Heart left ventricle (tissue), 16 donors: ENCODE measurements around the gene DMKN. TPM values are rescaled to one million over a fixed set of nuclear protein-coding genes. Genes with fewer than 3 reads are reported as not detected.
A peak's percentile ranks its signal among the peaks of the same experiment; 100 is the strongest.

Experiments used
- ATAC-seq, 4 donors: fragments of 200-7000 bp; cut with Tn5 transposase; one replicate each; pipeline ENCODE4 v1.9.1; 2020 to 2022; ENCODE audit warnings: moderate library complexity in 4 of 4, mild to moderate bottlenecking in 3 of 4, moderate number of reproducible peaks in 1 of 4
- DNase-seq, 5 donors: peaks; one replicate each; pipeline ENCODE4 v3.0.0-alpha.2; 2020
- H3K27ac ChIP-seq, 12 donors: fragments of 200-600 bp; sonication (generic) in 4 of 12; one replicate each; pipeline versions ENCODE4 v1.5.0 to v1.8.0; 2016 to 2022; ENCODE audit warnings: mild to moderate bottlenecking in 2 of 12
- H3K27me3 ChIP-seq, 9 donors: fragments of 200-600 bp; sonication (generic) in 2 of 9; one replicate each; pipeline versions ENCODE4 v1.5.1 to v1.8.0; 2016 to 2022; ENCODE audit warnings: mild to moderate bottlenecking in 3 of 9
- H3K36me3 ChIP-seq, 9 donors: fragments of 200-600 bp; sonication (generic) in 2 of 9; one replicate each; pipeline versions ENCODE4 v1.5.0 to v1.8.0; 2018 to 2022; ENCODE audit warnings: mild to moderate bottlenecking in 2 of 9
- H3K4me1 ChIP-seq, 12 donors: fragments of 200-600 bp; sonication (generic) in 4 of 12; one replicate each; pipeline versions ENCODE4 v1.5.0 to v1.8.0; 2016 to 2022; ENCODE audit warnings: mild to moderate bottlenecking in 3 of 12
- H3K4me3 ChIP-seq, 12 donors: fragments of 200-600 bp; sonication (generic) in 4 of 12; one replicate each; pipeline versions ENCODE4 v1.5.0 to v1.8.0; 2017 to 2022; ENCODE audit warnings: mild to moderate bottlenecking in 9 of 12, moderate library complexity in 4 of 12
- H3K9me3 ChIP-seq, 12 donors: fragments of 200-600 bp; sonication (generic) in 4 of 12; one replicate each; pipeline versions ENCODE4 v1.5.0 to v1.8.0; 2016 to 2022; ENCODE audit warnings: mild to moderate bottlenecking in 1 of 12
- CTCF ChIP-seq, 12 donors: fragments of 200-600 bp; sonication (generic) in 4 of 12; IDR thresholded peaks; one replicate each; pipeline versions ENCODE4 v1.5.0 to v1.8.0; 2018 to 2022; ENCODE audit warnings: antibody characterized with exemption in 12 of 12, mild to moderate bottlenecking in 5 of 12
- POLR2A ChIP-seq, 2 donors: fragments of 450-650 bp; IDR thresholded peaks; one replicate each; pipeline ENCODE4 v1.6.1; 2017; ENCODE audit warnings: antibody characterized with exemption in 2 of 2, mild to moderate bottlenecking in 2 of 2, moderate library complexity in 2 of 2
- WGBS, 4 donors: extraction: QIAGEN DNeasy Blood & Tissue Kit in 2 of 4; methylation state at CpG; one replicate each; pipeline versions ENCODE4 v1.1.5 to v1.1.7; 2013 to 2018; 5-methylcytosine and 5-hydroxymethylcytosine counted together
- intact Hi-C, 10 donors: fragments of 100-400 bp; cut with DNase I; formaldehyde crosslinking; loops; one replicate each; pipeline versions ENCODE4 v1.11.1 to v1.14.2; 2022
- polyA plus RNA-seq, 2 donors: library from polyadenylated mRNA; stranded (reverse); fragments of 200-250 nt; gene quantifications; one replicate each; pipeline ENCODE4 v1.2.3, GENCODE V29; 2013
- total RNA-seq, 9 donors: library from RNA; depleted of rRNA in 2 of 9; stranded (reverse); fragments of >200 nt in 2 of 9; fragmentation: NEBNext Ultra II Directional in 3 of 9; extraction: Animal tissue kit (Norgen Biotek cat#: 25700) in 3 of 9; gene quantifications; one replicate each; pipeline versions ENCODE4 v1.1.0 to v1.2.4, GENCODE V29; 2016 to 2023
- donor health status: ischemic (EF 13 %, LVEDD 7.1; RV severe dilation, severe dysfunction).
- donor health status: healthy with polysubstance abuse.
- donor health status: DM: no; HTN: yes; CAD: no.
- donor health status: DM: no; HTN: no; CAD: no.
- donor health status: ischemic (EF 25% LVEDD 6.9; RV normal size, moderate dysfunction).
- donor health status: ischemic (EF 25% LVEDD 5.7; RV mildly dilated, moderate dysfunction).
- donor health status: healthy.
- donor health status: DM: yes; HTN: yes; CAD: no.
- donor health status: ischemic (EF 35%, LVEDD 5.7; RV mildly dilated, moderate dysfunction).
- donor health status: nonischemic (EF 11% LVEDD 7.7; RV severe dilation, severe dysfunction).
- donor health status: DM: yes; HTN: yes; CAD: no.
- donor health status: PGD.
- donor health status: ischemic (EF 29% LVEDD 5.4; RV normal size, mild dysfunction).
- donor health status: nonischemic (EF 23%, LVEDD 6.1; RV moderate dilation, normal function).

Gene DMKN
- total and polyA plus RNA-seq, 11 donors, result 7.8 to 38.8 (median 13.0) TPM

- intact Hi-C loops, result loop anchor here in 1 of 10 donors (5.0 kb wide), 1 partner anchor 82 kb away; no protein-coding TSS in a partner anchor
- no peak for TF ChIP-seq POLR2A (IDR thresholded peaks at IDR 0.05)
- peak; percentile 84 to 97 (median 91) for TF ChIP-seq CTCF (IDR thresholded peaks at IDR 0.05)
- H3K4me3 ChIP-seq, result peak overlapping the region in 11 of 12 donors; percentile 21 to 57 (median 46)
- peak; percentile 80 to 91 (median 84) for ATAC-seq
- H3K36me3 ChIP-seq, result no peaks in the 10 kb centered on the region
- H3K9me3 ChIP-seq, result no peaks in the 10 kb centered on the region
- peaks cover 0 to 21% (median 9%) of the 10 kb centered on the region in 12 donors for H3K4me1 ChIP-seq
- DNase-seq, result peak; percentile 63 to 86 (median 74)
- no peak overlapping the region for H3K27ac ChIP-seq
- H3K27me3 ChIP-seq, result peaks cover 0 to 44% (median 27%) of the 10 kb centered on the region in 9 donors
- 0 to 2% (median 1%) methylated on average over 29 to 39 of the region's 39 CpGs for WGBS, 4 donors
Observed at GRCh38 chr19:35509861-35510625, 3.4 kb downstream of the DMKN start.

GRCh38 chr19:35509018-35509652, 4.3 kb downstream of the DMKN start:
- Histone ChIP-seq H3K9me3 (no peaks in the 10 kb centered on the region), H3K4me1 (peaks cover 0 to 19% (median 8%) of the 10 kb centered on the region in 12 donors), H3K36me3 (no peaks in the 10 kb centered on the region), H3K4me3 (peak overlapping the region in 5 of 12 donors; percentile 46 to 57 (median 51)), H3K27me3 (peaks cover 0 to 42% (median 22%) of the 10 kb centered on the region in 9 donors), H3K27ac (no peak overlapping the region)
- ATAC-seq (no peak), DNase-seq (no peak)
- TF ChIP-seq POLR2A (IDR thresholded peaks at IDR 0.05) (no peak), CTCF (IDR thresholded peaks at IDR 0.05) (no peak)
- intact Hi-C loops, result no loop called here
- 28 to 50% (median 32%) methylated on average over 12 of the region's 12 CpGs for WGBS, 4 donors

GRCh38 chr19:35508129-35508528, 5.3 kb downstream of the DMKN start:
- ATAC-seq, result no peak
- no peak overlapping the region for H3K4me3 ChIP-seq
- WGBS, 4 donors, result 83 to 91% (median 87%) methylated on average over 3 of the region's 3 CpGs
- H3K27me3 ChIP-seq, result peaks cover 0 to 34% (median 13%) of the 10 kb centered on the region in 9 donors
- DNase-seq, result peak in 1 of 5 donors; percentile 2
- intact Hi-C loops, result no loop called here
- H3K4me1 ChIP-seq, result peaks cover 0 to 15% (median 8%) of the 10 kb centered on the region in 12 donors
- H3K27ac ChIP-seq, result no peak overlapping the region
- no peaks in the 10 kb centered on the region for H3K36me3 ChIP-seq
- TF ChIP-seq CTCF (IDR thresholded peaks at IDR 0.05) (no peak), POLR2A (IDR thresholded peaks at IDR 0.05) (no peak)
- no peaks in the 10 kb centered on the region for H3K9me3 ChIP-seq

- H3K36me3 ChIP-seq, result no peaks in the 10 kb centered on the region
- peaks cover 0 to 34% (median 13%) of the 10 kb centered on the region in 9 donors for H3K27me3 ChIP-seq
- no peaks in the 10 kb centered on the region for H3K9me3 ChIP-seq
- peak in 1 of 5 donors; percentile 3 for DNase-seq
- no peak for ATAC-seq
- no peak overlapping the region for H3K27ac ChIP-seq
- no peak overlapping the region for H3K4me3 ChIP-seq
- intact Hi-C loops, result no loop called here
- no peak for TF ChIP-seq POLR2A (IDR thresholded peaks at IDR 0.05)
- no peak for TF ChIP-seq CTCF (IDR thresholded peaks at IDR 0.05)
- WGBS, 4 donors, result 75 to 81% (median 78%) methylated on average over 11 of the region's 11 CpGs
- H3K4me1 ChIP-seq, result peaks cover 0 to 15% (median 8%) of the 10 kb centered on the region in 12 donors
Observed at GRCh38 chr19:35507561-35507960, 5.9 kb downstream of the DMKN start.
